Measurements from ENCODE around the gene SP8. TPM values are rescaled to one million over a fixed set of nuclear protein-coding genes. Genes with fewer than 3 reads are reported as not detected.

SP8 gene
- total and polyA plus RNA-seq, 9 of the 15 experiments (the other 6 are each of a cell fraction or from before 2014, with no cell fraction given): 0.04 to 1.2 (median 0.19) TPM

DNA sequence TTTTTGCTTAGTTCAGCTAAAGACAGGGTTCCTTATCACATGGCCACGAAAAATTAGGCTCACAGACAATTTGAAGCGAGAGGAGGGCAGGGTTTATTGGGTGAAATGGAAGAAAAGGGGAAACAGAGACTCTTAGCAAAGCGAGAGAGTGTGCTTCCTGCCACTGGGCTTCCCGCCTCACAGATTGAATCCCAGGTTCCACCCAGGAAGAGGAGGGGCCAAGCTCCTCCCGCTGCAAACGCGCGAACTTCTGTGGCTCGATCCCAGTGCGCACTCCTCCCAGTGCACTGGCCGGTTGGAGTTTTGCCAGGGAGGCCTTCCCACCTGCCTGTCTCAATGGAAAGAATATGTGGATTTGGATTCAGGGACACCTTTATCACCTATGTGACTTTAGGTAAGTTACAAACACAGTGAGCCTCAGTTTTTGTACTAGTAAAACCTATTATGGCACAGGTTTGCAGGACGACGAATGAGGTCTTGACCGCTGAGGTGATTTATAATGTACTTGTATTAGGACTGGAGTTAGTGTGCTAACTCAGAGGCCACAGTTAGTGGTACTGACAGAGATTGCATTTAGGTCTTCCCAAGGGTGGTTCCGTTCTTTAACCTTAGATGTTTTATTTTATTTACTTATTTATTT, 48.5 kb upstream of the SP8 start (continued):
- TF ChIP-seq, protein P1, sequence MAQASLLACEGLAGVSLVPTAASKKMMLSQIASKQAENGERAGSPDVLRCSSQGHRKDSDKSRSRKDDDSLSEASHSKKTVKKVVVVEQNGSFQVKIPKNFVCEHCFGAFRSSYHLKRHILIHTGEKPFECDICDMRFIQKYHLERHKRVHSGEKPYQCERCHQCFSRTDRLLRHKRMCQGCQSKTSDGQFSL (CRISPR knock-in tag; IDR thresholded peaks at IDR 0.05): no peak
- TF ChIP-seq, protein P1 (tag; IDR thresholded peaks at IDR 0.05): no peak
- TF ChIP-seq ZNF766 (CRISPR knock-in tag; conservative IDR thresholded peaks at IDR 0.05) (no peak), ZNF232 (CRISPR knock-in tag; IDR thresholded peaks at IDR 0.05) (no peak), ELF4 (CRISPR knock-in tag; IDR thresholded peaks at IDR 0.05) (no peak), ELF1 (tag; IDR thresholded peaks at IDR 0.05) (peak; percentile 62), MBD2 (IDR thresholded peaks at IDR 0.05; ENCODE audit: borderline replicate concordance, low read depth) (no peak), ZNF134 (CRISPR knock-in tag; conservative IDR thresholded peaks at IDR 0.05) (no peak), E2F3 (CRISPR knock-in tag; IDR thresholded peaks at IDR 0.05) (peak; percentile 75), CBX1 (IDR thresholded peaks at IDR 0.05; ENCODE audit: low read depth) (no peak), ZNF717 (CRISPR knock-in tag; IDR thresholded peaks at IDR 0.05) (no peak), SMARCB1 (IDR thresholded peaks at IDR 0.05; ENCODE audit: insufficient read length, low read depth) (no peak), FUS (optimal IDR thresholded peaks at IDR 0.05; ENCODE audit: low read depth, low read length) (no peak), PHB2 (IDR thresholded peaks at IDR 0.05; ENCODE audit: low read depth) (no peak), MEF2A (IDR thresholded peaks at IDR 0.05; ENCODE audit: control insufficient read depth, low read depth, low read length) (no peak), ZNF584 (CRISPR knock-in tag; IDR thresholded peaks at IDR 0.05; ENCODE audit: low read depth) (no peak), PTBP1 (IDR thresholded peaks at IDR 0.05; ENCODE audit: low read depth, low read length) (no peak), SRF (CRISPR knock-in tag; IDR thresholded peaks at IDR 0.05) (no peak)
- TF ChIP-seq, protein P2, sequence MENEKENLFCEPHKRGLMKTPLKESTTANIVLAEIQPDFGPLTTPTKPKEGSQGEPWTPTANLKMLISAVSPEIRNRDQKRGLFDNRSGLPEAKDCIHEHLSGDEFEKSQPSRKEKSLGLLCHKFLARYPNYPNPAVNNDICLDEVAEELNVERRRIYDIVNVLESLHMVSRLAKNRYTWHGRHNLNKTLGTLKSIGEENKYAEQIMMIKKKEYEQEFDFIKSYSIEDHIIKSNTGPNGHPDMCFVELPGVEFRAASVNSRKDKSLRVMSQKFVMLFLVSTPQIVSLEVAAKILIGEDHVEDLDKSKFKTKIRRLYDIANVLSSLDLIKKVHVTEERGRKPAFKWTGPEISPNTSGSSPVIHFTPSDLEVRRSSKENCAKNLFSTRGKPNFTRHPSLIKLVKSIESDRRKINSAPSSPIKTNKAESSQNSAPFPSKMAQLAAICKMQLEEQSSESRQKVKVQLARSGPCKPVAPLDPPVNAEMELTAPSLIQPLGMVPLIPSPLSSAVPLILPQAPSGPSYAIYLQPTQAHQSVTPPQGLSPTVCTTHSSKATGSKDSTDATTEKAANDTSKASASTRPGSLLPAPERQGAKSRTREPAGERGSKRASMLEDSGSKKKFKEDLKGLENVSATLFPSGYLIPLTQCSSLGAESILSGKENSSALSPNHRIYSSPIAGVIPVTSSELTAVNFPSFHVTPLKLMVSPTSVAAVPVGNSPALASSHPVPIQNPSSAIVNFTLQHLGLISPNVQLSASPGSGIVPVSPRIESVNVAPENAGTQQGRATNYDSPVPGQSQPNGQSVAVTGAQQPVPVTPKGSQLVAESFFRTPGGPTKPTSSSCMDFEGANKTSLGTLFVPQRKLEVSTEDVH (IDR thresholded peaks at IDR 0.05; ENCODE audit: low read depth, partially characterized antibody): peak; percentile 66
- TF ChIP-seq, protein P3, sequence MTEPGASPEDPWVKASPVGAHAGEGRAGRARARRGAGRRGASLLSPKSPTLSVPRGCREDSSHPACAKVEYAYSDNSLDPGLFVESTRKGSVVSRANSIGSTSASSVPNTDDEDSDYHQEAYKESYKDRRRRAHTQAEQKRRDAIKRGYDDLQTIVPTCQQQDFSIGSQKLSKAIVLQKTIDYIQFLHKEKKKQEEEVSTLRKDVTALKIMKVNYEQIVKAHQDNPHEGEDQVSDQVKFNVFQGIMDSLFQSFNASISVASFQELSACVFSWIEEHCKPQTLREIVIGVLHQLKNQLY (CRISPR knock-in tag; conservative IDR thresholded peaks at IDR 0.05): no peak
- TF ChIP-seq, protein P4, sequence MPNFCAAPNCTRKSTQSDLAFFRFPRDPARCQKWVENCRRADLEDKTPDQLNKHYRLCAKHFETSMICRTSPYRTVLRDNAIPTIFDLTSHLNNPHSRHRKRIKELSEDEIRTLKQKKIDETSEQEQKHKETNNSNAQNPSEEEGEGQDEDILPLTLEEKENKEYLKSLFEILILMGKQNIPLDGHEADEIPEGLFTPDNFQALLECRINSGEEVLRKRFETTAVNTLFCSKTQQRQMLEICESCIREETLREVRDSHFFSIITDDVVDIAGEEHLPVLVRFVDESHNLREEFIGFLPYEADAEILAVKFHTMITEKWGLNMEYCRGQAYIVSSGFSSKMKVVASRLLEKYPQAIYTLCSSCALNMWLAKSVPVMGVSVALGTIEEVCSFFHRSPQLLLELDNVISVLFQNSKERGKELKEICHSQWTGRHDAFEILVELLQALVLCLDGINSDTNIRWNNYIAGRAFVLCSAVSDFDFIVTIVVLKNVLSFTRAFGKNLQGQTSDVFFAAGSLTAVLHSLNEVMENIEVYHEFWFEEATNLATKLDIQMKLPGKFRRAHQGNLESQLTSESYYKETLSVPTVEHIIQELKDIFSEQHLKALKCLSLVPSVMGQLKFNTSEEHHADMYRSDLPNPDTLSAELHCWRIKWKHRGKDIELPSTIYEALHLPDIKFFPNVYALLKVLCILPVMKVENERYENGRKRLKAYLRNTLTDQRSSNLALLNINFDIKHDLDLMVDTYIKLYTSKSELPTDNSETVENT (CRISPR knock-in tag; IDR thresholded peaks at IDR 0.05): no peak
